Stimulated activated memory B cell treated with anti-CD40 and anti-IgM and Interleukin-4, amounts not matched to agents 10 μg/mL and 1 μg/mL and 100 μg/mL, for 72 hours (primary cell): ENCODE measurements around the gene CXCL14.

Experiments used
- ATAC-seq: fragments of 150-1000 bp; cut with Tn5 transposase; 2 replicates; pipeline ENCODE4 v1.10.0; 2021
- H3K27ac Mint-ChIP-seq: one replicate; pipeline ENCODE4 v1.8.0; 2022; ENCODE audit warnings: mild to moderate bottlenecking, mixed read lengths
- H3K27me3 Mint-ChIP-seq: one replicate; pipeline ENCODE4 v1.8.0; 2022; ENCODE audit warnings: mixed read lengths
- H3K36me3 Mint-ChIP-seq: one replicate; pipeline ENCODE4 v1.8.0; 2022; ENCODE audit warnings: mixed read lengths
- H3K4me1 Mint-ChIP-seq: one replicate; pipeline ENCODE4 v1.8.0; 2022; ENCODE audit warnings: mixed read lengths
- H3K4me3 Mint-ChIP-seq: one replicate; pipeline ENCODE4 v1.8.0; 2022; ENCODE audit warnings: mild to moderate bottlenecking, moderate library complexity, mixed read lengths
- H3K9me3 Mint-ChIP-seq: one replicate; pipeline ENCODE4 v1.8.0; 2022; ENCODE audit warnings: mixed read lengths

The CXCL14 gene

GRCh38 chr5:135546101-135546500 is 32.7 kb downstream of the CXCL14 start:
- no peak overlapping the region for H3K4me3 Mint-ChIP-seq
- H3K36me3 Mint-ChIP-seq, result no peaks in the 10 kb centered on the region
- no peak overlapping the region for H3K27ac Mint-ChIP-seq

GRCh38 chr5:135545099-135545498 is 33.7 kb downstream of the CXCL14 start:
- Mint-ChIP-seq H3K27me3 (peaks cover 77% of the 10 kb centered on the region), H3K4me3 (no peak overlapping the region), H3K4me1 (peaks cover 17% of the 10 kb centered on the region), H3K9me3 (no peaks in the 10 kb centered on the region), H3K36me3 (no peaks in the 10 kb centered on the region), H3K27ac (no peak overlapping the region)
- ATAC-seq, result no peak

More at GRCh38 chr5:135546101-135546500, 32.7 kb downstream of the CXCL14 start:
- H3K27me3 Mint-ChIP-seq, result peaks cover 77% of the 10 kb centered on the region
- no peak for ATAC-seq
- no peaks in the 10 kb centered on the region for H3K9me3 Mint-ChIP-seq
- H3K4me1 Mint-ChIP-seq, result peaks cover 17% of the 10 kb centered on the region

- Mint-ChIP-seq H3K27ac (no peak overlapping the region), H3K27me3 (peaks cover 81% of the 10 kb centered on the region), H3K9me3 (no peaks in the 10 kb centered on the region), H3K4me1 (peaks cover 17% of the 10 kb centered on the region), H3K36me3 (no peaks in the 10 kb centered on the region), H3K4me3 (peak overlapping the region; percentile 83)
- no peak for ATAC-seq
Measured at GRCh38 chr5:135543485-135544304, 35.1 kb downstream of the CXCL14 start.

GRCh38 chr5:135543001-135543484 is 35.7 kb downstream of the CXCL14 start:
- Mint-ChIP-seq H3K27me3 (peaks cover 87% of the 10 kb centered on the region), H3K36me3 (no peaks in the 10 kb centered on the region), H3K4me1 (peaks cover 17% of the 10 kb centered on the region), H3K27ac (no peak overlapping the region), H3K9me3 (no peaks in the 10 kb centered on the region), H3K4me3 (peak overlapping the region; percentile 53)
- ATAC-seq, result no peak

GRCh38 chr5:135541807-135542502 is 36.8 kb downstream of the CXCL14 start:
- Mint-ChIP-seq H3K4me1 (peaks cover 17% of the 10 kb centered on the region), H3K27me3 (peaks cover 85% of the 10 kb centered on the region), H3K4me3 (no peak overlapping the region), H3K27ac (no peak overlapping the region), H3K9me3 (no peaks in the 10 kb centered on the region), H3K36me3 (no peaks in the 10 kb centered on the region)
- no peak for ATAC-seq

- H3K27ac Mint-ChIP-seq, result no peak overlapping the region
- H3K36me3 Mint-ChIP-seq, result no peaks in the 10 kb centered on the region
- H3K4me1 Mint-ChIP-seq, result peaks cover 18% of the 10 kb centered on the region
Measured at GRCh38 chr5:135539430-135540005, 39.3 kb downstream of the CXCL14 start.

GRCh38 chr5:135538261-135538660 is 40.5 kb downstream of the CXCL14 start:
- ATAC-seq, result no peak
- no peak overlapping the region for H3K4me3 Mint-ChIP-seq
- no peaks in the 10 kb centered on the region for H3K36me3 Mint-ChIP-seq
- peaks cover 12% of the 10 kb centered on the region for H3K4me1 Mint-ChIP-seq
- no peak overlapping the region for H3K27ac Mint-ChIP-seq
- no peaks in the 10 kb centered on the region for H3K9me3 Mint-ChIP-seq
- peaks cover 86% of the 10 kb centered on the region for H3K27me3 Mint-ChIP-seq

More at GRCh38 chr5:135539430-135540005, 39.3 kb downstream of the CXCL14 start:
- Mint-ChIP-seq H3K4me3 (no peak overlapping the region), H3K27me3 (peaks cover 84% of the 10 kb centered on the region), H3K9me3 (no peaks in the 10 kb centered on the region)
- no peak for ATAC-seq

GRCh38 chr5:135537745-135538144 is 41.0 kb downstream of the CXCL14 start:
- no peak for ATAC-seq
- H3K4me1 Mint-ChIP-seq, result peaks cover 7% of the 10 kb centered on the region
- H3K27me3 Mint-ChIP-seq, result peaks cover 86% of the 10 kb centered on the region
- H3K9me3 Mint-ChIP-seq, result no peaks in the 10 kb centered on the region
- no peak overlapping the region for H3K4me3 Mint-ChIP-seq
- no peak overlapping the region for H3K27ac Mint-ChIP-seq
- no peaks in the 10 kb centered on the region for H3K36me3 Mint-ChIP-seq

- Mint-ChIP-seq H3K27me3 (peaks cover 87% of the 10 kb centered on the region), H3K36me3 (no peaks in the 10 kb centered on the region), H3K9me3 (no peaks in the 10 kb centered on the region), H3K4me3 (no peak overlapping the region), H3K4me1 (peaks cover 7% of the 10 kb centered on the region), H3K27ac (no peak overlapping the region)
- no peak for ATAC-seq
Measured at GRCh38 chr5:135537271-135537670, 41.5 kb downstream of the CXCL14 start.

GRCh38 chr5:135535820-135536801 is 42.7 kb downstream of the CXCL14 start, which contains the start of gene NEUROG1:
NEUROG1 (minus strand) TSS chr5:135535964; CDS start chr5:135535690, 274 bp downstream.
- Mint-ChIP-seq H3K27ac (no peak within 1 kb of the TSS), H3K4me3 (peak within 1 kb of the TSS; percentile 25), H3K4me1 (peaks cover 7% of the 10 kb centered on the region), H3K9me3 (no peaks in the 10 kb centered on the region), H3K36me3 (no peaks in the 10 kb centered on the region), H3K27me3 (peaks cover 84% of the 10 kb centered on the region)
- no peak for ATAC-seq

- no peaks in the 10 kb centered on the region for H3K36me3 Mint-ChIP-seq
- no peak overlapping the region for H3K27ac Mint-ChIP-seq
- H3K27me3 Mint-ChIP-seq, result peaks cover 84% of the 10 kb centered on the region
- H3K9me3 Mint-ChIP-seq, result peaks cover 4% of the 10 kb centered on the region
- peaks cover 7% of the 10 kb centered on the region for H3K4me1 Mint-ChIP-seq
- no peak for ATAC-seq
- no peak overlapping the region for H3K4me3 Mint-ChIP-seq
Measured at GRCh38 chr5:135535420-135535819, 43.4 kb downstream of the CXCL14 start.

GRCh38 chr5:135534609-135535419 is 44.0 kb downstream of the CXCL14 start:
- peak overlapping the region; percentile 25 for H3K4me3 Mint-ChIP-seq
- H3K27me3 Mint-ChIP-seq, result peaks cover 80% of the 10 kb centered on the region
- no peak overlapping the region for H3K27ac Mint-ChIP-seq
- H3K36me3 Mint-ChIP-seq, result no peaks in the 10 kb centered on the region
- peaks cover 4% of the 10 kb centered on the region for H3K9me3 Mint-ChIP-seq
- peaks cover 7% of the 10 kb centered on the region for H3K4me1 Mint-ChIP-seq
- ATAC-seq, result no peak

- Mint-ChIP-seq H3K4me1 (peaks cover 7% of the 10 kb centered on the region), H3K27ac (no peak overlapping the region), H3K36me3 (no peaks in the 10 kb centered on the region), H3K27me3 (peaks cover 70% of the 10 kb centered on the region), H3K4me3 (no peak overlapping the region), H3K9me3 (peaks cover 4% of the 10 kb centered on the region)
- ATAC-seq, result no peak
Measured at GRCh38 chr5:135533794-135534193, 45.0 kb downstream of the CXCL14 start.

GRCh38 chr5:135533334-135533733 is 45.5 kb downstream of the CXCL14 start:
- peaks cover 4% of the 10 kb centered on the region for H3K9me3 Mint-ChIP-seq
- H3K27me3 Mint-ChIP-seq, result peaks cover 66% of the 10 kb centered on the region
- ATAC-seq, result no peak
- H3K4me3 Mint-ChIP-seq, result no peak overlapping the region
- peaks cover 7% of the 10 kb centered on the region for H3K4me1 Mint-ChIP-seq
- no peak overlapping the region for H3K27ac Mint-ChIP-seq
- no peaks in the 10 kb centered on the region for H3K36me3 Mint-ChIP-seq
